ENCODE data around the gene MYT1.

DNA sequence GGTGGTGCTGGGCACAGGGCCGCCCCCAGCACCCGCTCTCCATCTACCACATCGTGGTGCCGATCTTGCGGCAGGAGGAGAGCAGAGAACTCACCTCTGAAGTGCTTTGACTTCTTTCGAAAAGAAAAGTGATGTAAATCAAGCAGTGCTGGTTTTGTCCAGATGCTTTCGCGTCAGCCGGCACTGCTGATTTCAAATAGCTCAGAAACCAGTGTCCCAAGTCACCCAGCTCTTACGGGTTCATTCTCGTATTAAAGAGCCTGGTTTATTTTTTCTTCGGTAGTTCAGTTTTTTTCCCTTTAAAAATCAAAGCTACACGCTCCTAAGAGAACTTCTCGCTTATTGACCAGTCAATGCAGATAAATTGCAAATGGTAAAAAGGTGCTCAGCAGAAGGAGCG, 32.1 kb downstream of the MYT1 start:
- TF ChIP-seq EZH2 (optimal IDR thresholded peaks at IDR 0.05; ENCODE audit: low read depth, low read length): no peak
- TF ChIP-seq CTCF (IDR thresholded peaks at IDR 0.05; ENCODE audit: low read length): no peak
